Skeletal muscle satellite cell (primary cell): ENCODE measurements around the gene PKHD1.
"Not testable (repeated sequence)": the region's sequence is repeated elsewhere in the genome, so short reads cannot be mapped to it uniquely, and the experiment has no call there.

Experiments
- H3K27me3 ChIP-seq: 2 replicates; pipeline ENCODE4 v1.7.0; 2013; ENCODE audit warnings: low read length; ENCODE audit not compliant: control insufficient read depth, insufficient read depth
- H3K36me3 ChIP-seq: 2 replicates; pipeline ENCODE4 v1.7.0; 2013; ENCODE audit warnings: mild to moderate bottlenecking, control low read depth, low read length; ENCODE audit not compliant: insufficient read depth
- H3K4me1 ChIP-seq: 2 replicates; pipeline ENCODE4 v1.7.0; 2013; ENCODE audit warnings: low read length; ENCODE audit not compliant: control insufficient read depth, insufficient read depth
- H3K4me2 ChIP-seq: 2 replicates; pipeline ENCODE4 v1.7.0; 2013; ENCODE audit warnings: mild to moderate bottlenecking, low read length
- H3K4me3 ChIP-seq: 2 replicates; pipeline ENCODE4 v1.7.0; 2013; ENCODE audit warnings: low read length
- H3K9ac ChIP-seq: 2 replicates; pipeline ENCODE4 v1.7.0; 2013; ENCODE audit warnings: mild to moderate bottlenecking, low read depth, low read length, moderate library complexity
- H3K9me3 ChIP-seq: replicated peaks from 2 replicates; pipeline ENCODE4 v1.7.0; 2013; ENCODE audit warnings: mild to moderate bottlenecking, control low read depth, low read length

PKHD1 gene

GRCh38 chr6:52012582-52012981 is 74.8 kb downstream of the PKHD1 start:
- no peak overlapping the region for H3K4me2 ChIP-seq
- H3K36me3 ChIP-seq, result no peaks in the 10 kb centered on the region
- H3K9me3 ChIP-seq, result no peaks in the 10 kb centered on the region
- peaks cover 5% of the 10 kb centered on the region for H3K27me3 ChIP-seq
- H3K4me3 ChIP-seq, result no peak overlapping the region
- no peaks in the 10 kb centered on the region for H3K4me1 ChIP-seq
- no peak overlapping the region for H3K9ac ChIP-seq

GRCh38 chr6:52010806-52011205 is 76.6 kb downstream of the PKHD1 start:
- no peaks in the 10 kb centered on the region for H3K9me3 ChIP-seq
- no peak overlapping the region for H3K4me2 ChIP-seq
- H3K4me3 ChIP-seq, result no peak overlapping the region
- no peaks in the 10 kb centered on the region for H3K36me3 ChIP-seq
- no peaks in the 10 kb centered on the region for H3K27me3 ChIP-seq
- H3K4me1 ChIP-seq, result no peaks in the 10 kb centered on the region
- no peak overlapping the region for H3K9ac ChIP-seq

- Histone ChIP-seq H3K9me3 (no peaks in the 10 kb centered on the region), H3K4me1 (no peaks in the 10 kb centered on the region), H3K36me3 (no peaks in the 10 kb centered on the region), H3K4me2 (no peak overlapping the region), H3K9ac (no peak overlapping the region), H3K27me3 (no peaks in the 10 kb centered on the region), H3K4me3 (no peak overlapping the region)
Measured at GRCh38 chr6:52010145-52010544, 77.3 kb downstream of the PKHD1 start.

- H3K27me3 ChIP-seq, result no peaks in the 10 kb centered on the region
- no peak overlapping the region for H3K4me3 ChIP-seq
- H3K4me1 ChIP-seq, result no peaks in the 10 kb centered on the region
- H3K9ac ChIP-seq, result no peak overlapping the region
- no peaks in the 10 kb centered on the region for H3K36me3 ChIP-seq
- no peaks in the 10 kb centered on the region for H3K9me3 ChIP-seq
- H3K4me2 ChIP-seq, result no peak overlapping the region
Measured at GRCh38 chr6:52009466-52010140, 77.8 kb downstream of the PKHD1 start.

GRCh38 chr6:52000064-52000463 is 87.3 kb downstream of the PKHD1 start:
- H3K9ac ChIP-seq, result no peak overlapping the region
- no peak overlapping the region for H3K4me3 ChIP-seq
- H3K27me3 ChIP-seq, result no peaks in the 10 kb centered on the region
- H3K4me1 ChIP-seq, result no peaks in the 10 kb centered on the region
- no peaks in the 10 kb centered on the region for H3K9me3 ChIP-seq
- H3K4me2 ChIP-seq, result no peak overlapping the region
- no peaks in the 10 kb centered on the region for H3K36me3 ChIP-seq

- Histone ChIP-seq H3K36me3 (no peaks in the 10 kb centered on the region), H3K4me1 (no peaks in the 10 kb centered on the region), H3K9ac (no peak overlapping the region), H3K4me2 (no peak overlapping the region), H3K4me3 (no peak overlapping the region), H3K27me3 (no peaks in the 10 kb centered on the region), H3K9me3 (no peaks in the 10 kb centered on the region)
Measured at GRCh38 chr6:51996296-51996947, 91.0 kb downstream of the PKHD1 start.

GRCh38 chr6:51995214-51995755 is 92.1 kb downstream of the PKHD1 start:
- H3K9me3 ChIP-seq, result no peaks in the 10 kb centered on the region
- H3K27me3 ChIP-seq, result no peaks in the 10 kb centered on the region
- H3K4me2 ChIP-seq, result no peak overlapping the region
- H3K9ac ChIP-seq, result no peak overlapping the region
- no peak overlapping the region for H3K4me3 ChIP-seq
- no peaks in the 10 kb centered on the region for H3K36me3 ChIP-seq
- no peaks in the 10 kb centered on the region for H3K4me1 ChIP-seq

- H3K4me3 ChIP-seq, result no peak overlapping the region
- H3K9ac ChIP-seq, result no peak overlapping the region
- H3K4me1 ChIP-seq, result no peaks in the 10 kb centered on the region
- H3K4me2 ChIP-seq, result no peak overlapping the region
- no peaks in the 10 kb centered on the region for H3K36me3 ChIP-seq
- H3K27me3 ChIP-seq, result no peaks in the 10 kb centered on the region
- H3K9me3 ChIP-seq, result no peaks in the 10 kb centered on the region
Measured at GRCh38 chr6:51992876-51993275, 94.5 kb downstream of the PKHD1 start.

GRCh38 chr6:51989789-51990188 is 97.6 kb downstream of the PKHD1 start:
- H3K27me3 ChIP-seq, result no peaks in the 10 kb centered on the region
- no peaks in the 10 kb centered on the region for H3K4me1 ChIP-seq
- no peak overlapping the region for H3K9ac ChIP-seq
- H3K4me3 ChIP-seq, result no peak overlapping the region
- H3K36me3 ChIP-seq, result no peaks in the 10 kb centered on the region
- no peaks in the 10 kb centered on the region for H3K9me3 ChIP-seq
- H3K4me2 ChIP-seq, result no peak overlapping the region

GRCh38 chr6:51986864-51987263 is 100.5 kb downstream of the PKHD1 start:
- H3K4me2 ChIP-seq, result no peak overlapping the region
- H3K27me3 ChIP-seq, result no peaks in the 10 kb centered on the region
- no peak overlapping the region for H3K4me3 ChIP-seq
- H3K36me3 ChIP-seq, result no peaks in the 10 kb centered on the region
- no peaks in the 10 kb centered on the region for H3K9me3 ChIP-seq
- no peak overlapping the region for H3K9ac ChIP-seq
- H3K4me1 ChIP-seq, result no peaks in the 10 kb centered on the region

- H3K4me2 ChIP-seq, result no peak overlapping the region
- H3K9ac ChIP-seq, result no peak overlapping the region
- H3K4me1 ChIP-seq, result no peaks in the 10 kb centered on the region
- H3K4me3 ChIP-seq, result no peak overlapping the region
- H3K9me3 ChIP-seq, result no peaks in the 10 kb centered on the region
- no peaks in the 10 kb centered on the region for H3K36me3 ChIP-seq
- H3K27me3 ChIP-seq, result no peaks in the 10 kb centered on the region
Measured at GRCh38 chr6:51983564-51983963, 103.8 kb downstream of the PKHD1 start.

GRCh38 chr6:51982695-51983094 is 104.7 kb downstream of the PKHD1 start:
- not testable (repeated sequence) for H3K9me3 ChIP-seq, H3K4me1 ChIP-seq, H3K4me2 ChIP-seq, H3K4me3 ChIP-seq, H3K9ac ChIP-seq, H3K27me3 ChIP-seq, H3K36me3 ChIP-seq
